AG08395 (cell line): ENCODE data around the gene CNIH2.
"Not testable (repeated sequence)": the region's sequence is repeated elsewhere in the genome, so short reads cannot be mapped to it uniquely, and the experiment has no call there.

ENCODE experiments used
- DNase-seq: peaks from one replicate; pipeline ENCODE4 v3.0.0; 2012; ENCODE audit warnings: mixed read lengths, low spot score

Gene CNIH2

DNA sequence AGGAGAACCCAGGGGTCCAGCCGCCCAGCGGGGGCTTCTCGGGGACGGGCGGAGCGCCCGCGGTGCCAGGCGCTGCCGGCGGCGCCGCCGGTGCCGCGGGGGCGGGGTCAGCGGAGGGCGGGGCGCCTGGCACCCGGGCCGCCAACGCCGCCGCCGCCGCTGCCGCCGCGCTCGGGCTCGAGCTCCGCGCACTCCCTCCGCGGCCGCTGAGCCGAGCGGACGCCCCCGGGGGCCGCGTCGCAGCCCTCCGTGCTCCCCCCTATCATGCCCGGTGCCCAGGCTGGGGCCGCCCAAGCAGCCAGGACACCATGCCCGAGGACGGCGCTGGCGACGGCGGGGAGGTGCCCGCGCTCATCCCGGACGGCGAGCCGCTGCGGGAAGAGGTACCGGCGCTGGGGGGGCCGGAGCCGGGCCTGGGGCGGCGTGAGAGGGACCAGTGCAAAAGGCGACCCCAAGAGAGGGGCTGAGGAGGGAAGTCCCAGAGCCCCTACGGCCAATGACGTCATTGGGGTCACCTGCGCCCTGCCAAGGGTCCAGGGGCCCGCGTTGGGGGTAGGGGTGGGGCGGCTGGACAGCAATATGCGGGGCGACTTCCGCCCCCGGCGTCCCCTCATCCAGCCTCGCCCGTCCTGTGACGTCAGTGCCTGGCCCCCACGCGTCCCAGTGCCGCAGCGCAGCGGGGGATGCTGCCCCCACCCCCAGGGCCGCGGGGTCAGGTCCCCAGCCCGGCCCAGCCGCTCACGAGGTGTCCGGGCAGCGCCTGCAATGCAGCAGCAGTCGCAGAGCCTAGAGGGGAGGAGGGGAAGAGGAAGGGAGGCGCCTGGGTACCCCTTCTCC, 13.9 kb downstream of the CNIH2 start, which contains the start of gene TMEM151A:
Gene TMEM151A (plus strand): TSS at position 189 of the 837 bp plus-strand sequence. CDS start 120 bp downstream, at position 309.
- DNase-seq = peak; percentile 19

DNA sequence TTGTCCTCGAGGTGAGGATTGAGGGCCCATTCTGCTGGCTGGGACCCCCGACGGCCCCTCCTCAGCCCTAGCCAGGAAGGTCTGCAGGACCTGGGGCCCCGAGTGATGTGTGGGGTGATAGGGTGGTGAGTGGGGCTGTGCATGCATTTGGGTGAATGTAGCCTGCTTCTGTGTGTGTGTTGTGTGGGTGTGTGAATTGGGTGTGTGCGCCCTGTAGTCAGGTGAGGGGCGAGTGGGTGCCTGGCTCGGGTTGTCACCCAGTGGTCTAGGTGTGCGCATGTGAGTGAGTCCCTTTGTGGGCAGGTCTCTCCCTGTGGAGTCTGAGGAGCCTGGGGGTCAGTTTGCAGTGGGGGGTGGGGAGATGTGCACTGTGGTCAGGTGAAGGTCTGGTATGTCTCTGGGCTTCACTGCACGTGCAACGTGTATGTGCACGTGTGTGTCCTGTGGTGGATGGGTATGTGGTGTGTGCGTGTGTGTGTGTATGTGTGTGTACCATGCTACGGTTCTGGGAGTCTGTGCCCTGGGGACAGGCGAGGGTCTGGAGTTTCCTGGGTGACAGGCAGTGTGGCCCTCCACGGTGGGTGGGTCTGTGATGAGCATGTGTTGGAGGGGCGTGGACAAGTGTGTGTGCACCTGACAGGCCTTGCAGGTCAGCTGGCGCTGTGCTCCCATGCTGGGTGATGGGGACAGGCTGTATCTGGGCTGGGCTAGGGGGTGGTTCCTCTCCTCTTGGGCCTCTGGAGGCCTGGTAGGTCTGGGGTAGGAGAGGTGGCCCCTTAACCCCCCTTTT, 14.8 kb downstream of the CNIH2 start:
- no peak for DNase-seq

DNA sequence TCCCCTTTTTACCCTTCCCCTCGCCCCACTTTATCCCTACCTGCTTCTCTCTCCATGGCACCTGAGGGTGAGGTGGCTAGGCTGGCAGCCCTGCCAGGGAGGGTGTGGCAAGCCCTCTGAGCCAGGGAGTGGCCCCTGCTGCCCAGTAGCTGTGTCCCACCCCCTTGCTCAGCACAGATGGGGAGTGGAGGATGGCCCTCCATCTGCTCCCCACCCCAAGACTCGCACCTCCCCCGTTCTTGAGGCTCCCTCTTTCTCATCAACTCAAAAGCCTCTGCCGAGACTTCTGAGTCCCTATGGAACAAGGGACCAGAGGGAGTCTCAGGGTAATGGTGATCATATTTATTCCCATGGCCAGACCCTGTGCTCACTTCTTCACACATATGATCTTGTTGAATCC, 15.4 kb downstream of the CNIH2 start:
- DNase-seq = no peak

DNA sequence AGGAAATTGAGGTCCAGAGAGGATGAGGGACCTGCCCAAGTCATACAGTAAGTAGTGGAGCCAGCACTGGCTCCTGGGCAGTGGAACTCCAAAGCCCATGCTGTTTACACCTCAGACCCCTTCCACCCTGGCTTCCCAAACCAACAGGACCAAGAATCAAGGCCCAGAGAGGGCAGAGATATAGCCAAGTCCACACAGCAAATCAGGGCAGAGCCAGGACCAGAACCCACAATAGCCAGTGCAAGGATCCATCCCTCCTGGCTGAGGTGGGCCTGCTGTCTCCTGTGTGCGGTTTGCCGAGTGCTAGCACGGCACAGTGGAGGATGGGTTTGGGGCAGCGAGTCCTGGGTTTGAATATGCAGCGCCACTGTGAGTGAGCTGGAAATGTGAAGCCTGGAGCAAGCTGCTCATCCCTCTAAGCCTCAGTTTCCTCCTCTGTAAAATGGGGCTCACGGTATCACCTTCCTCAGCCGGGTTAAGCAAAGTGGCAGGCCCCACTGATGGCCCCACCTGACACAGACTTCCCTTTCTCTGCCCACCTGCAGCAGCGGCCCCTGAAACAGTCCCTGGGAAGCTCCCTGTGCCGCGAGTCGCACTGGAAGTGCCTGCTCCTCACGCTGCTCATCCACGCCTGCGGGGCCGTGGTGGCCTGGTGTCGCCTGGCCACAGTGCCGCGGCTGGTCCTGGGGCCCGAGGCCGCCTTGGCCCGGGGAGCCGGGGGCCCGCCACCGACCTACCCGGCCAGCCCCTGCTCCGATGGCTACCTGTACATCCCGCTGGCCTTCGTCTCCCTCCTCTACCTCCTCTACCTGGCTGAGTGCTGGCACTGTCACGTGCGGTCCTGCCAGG, 16.0 kb downstream of the CNIH2 start:
- no peak for DNase-seq

DNA sequence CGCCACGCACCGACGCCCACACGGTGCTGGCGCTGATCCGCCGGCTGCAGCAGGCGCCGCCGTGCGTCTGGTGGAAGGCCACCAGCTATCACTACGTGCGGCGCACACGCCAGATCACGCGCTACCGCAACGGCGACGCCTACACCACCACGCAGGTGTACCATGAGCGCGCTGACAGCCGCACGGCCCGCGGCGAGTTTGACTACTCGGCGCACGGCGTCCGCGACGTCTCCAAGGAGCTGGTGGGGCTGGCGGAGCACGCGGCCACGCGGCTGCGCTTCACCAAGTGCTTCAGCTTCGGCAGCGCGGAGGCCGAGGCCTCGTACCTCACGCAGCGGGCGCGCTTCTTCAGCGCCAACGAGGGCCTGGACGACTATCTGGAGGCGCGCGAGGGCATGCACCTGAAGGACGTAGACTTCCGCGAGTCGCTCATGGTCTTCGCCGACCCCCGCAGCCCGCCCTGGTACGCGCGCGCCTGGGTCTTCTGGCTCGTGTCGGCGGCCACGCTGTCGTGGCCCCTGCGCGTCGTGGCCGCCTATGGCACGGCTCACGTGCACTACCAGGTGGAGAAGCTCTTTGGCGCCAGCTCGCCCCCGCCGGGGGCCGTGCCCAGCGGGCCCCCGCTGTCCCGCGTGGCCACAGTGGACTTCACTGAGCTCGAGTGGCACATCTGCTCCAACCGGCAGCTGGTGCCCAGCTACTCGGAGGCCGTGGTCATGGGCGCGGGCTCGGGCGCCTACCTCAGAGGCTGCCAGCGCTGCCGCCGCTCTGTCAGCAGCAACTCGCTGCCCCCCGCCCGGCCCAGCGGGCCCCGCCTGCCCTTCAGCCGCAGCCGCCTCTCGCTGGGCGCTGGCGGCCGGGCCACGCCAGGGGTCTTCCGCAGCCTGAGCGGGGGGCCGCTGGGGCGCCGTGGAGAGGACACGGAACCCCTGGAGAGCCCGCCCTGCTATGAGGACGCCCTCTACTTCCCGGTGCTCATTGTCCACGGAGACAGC, 16.9 kb downstream of the CNIH2 start:
- no peak for DNase-seq

DNA sequence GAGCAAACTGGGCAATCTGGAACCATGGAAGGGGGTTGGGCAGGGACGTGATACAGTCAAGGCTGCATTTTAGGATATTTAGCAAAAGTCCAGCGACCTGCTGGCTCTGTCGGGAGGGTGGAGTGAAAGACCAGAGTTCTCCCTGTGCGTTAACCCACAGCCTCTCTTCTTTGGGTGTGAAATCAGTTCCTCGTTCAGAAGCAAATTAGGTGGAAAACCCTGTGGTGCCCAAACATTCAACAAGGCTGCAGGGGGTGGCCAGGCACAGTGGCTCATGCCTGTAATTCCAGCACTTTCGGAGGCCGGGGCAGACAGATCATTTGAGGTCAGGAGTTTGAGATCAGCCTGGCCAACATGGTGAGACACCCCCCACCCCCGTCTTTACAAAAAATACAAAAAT, 19.6 kb downstream of the CNIH2 start:
- no peak for DNase-seq

DNA sequence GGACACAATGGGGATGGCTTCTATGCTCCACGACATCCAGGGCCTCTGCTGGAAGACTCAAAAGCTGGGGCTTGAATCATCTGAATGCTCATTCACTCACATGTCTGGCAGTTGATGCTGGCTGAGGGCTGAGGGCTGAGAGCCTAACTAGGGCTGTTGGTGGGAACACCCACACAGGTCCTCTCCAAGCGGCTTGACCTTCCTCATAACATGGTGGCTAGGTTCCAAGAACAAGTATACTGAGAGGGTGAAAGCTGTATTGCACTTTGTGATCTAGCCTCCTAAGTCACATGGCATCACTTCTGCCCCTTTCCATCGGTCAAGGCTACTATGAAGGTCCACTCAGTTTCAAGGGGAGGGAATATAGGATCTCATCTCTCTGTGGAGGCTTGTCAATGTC, 21.2 kb downstream of the CNIH2 start:
- no peak for DNase-seq

DNA sequence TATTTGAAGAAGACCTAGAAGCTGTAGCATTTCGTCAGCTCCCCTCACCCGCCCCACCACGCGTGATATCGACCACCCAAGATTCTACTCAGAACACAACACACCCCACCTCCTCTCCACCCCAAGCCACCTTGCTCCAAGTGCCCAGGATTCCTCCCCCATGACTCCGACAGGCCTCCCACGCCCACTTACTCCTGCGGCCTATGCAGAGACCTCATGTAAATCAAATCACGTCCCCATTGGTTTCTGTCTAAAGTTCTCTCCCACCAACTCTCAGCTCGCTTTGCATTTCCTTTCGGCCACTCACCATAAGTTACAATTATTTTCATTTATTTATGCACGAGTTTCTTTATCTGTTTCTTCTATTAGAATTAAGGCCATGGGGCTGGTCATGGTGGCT, 24.7 kb downstream of the CNIH2 start:
- DNase-seq = no peak

DNA sequence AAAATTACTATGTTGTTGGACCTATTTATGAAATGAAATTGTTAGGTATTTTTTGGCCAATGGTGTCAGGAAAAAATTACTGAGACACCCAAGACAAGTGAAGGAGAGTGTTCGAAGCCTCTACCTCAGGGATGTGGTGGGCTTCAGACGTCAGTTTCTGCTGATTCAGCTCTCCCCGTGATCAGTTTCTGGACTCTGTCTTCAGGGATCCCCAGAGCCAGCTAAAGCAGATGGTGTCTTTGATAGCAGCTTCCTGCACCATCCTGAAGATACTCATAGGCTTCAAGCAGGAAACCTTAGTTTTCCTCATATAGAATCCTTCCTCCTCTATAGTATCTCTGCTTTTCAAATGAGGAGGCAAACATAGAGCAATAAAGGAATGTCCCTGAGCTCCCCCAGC, 31.5 kb downstream of the CNIH2 start:
- DNase-seq = no peak

DNA sequence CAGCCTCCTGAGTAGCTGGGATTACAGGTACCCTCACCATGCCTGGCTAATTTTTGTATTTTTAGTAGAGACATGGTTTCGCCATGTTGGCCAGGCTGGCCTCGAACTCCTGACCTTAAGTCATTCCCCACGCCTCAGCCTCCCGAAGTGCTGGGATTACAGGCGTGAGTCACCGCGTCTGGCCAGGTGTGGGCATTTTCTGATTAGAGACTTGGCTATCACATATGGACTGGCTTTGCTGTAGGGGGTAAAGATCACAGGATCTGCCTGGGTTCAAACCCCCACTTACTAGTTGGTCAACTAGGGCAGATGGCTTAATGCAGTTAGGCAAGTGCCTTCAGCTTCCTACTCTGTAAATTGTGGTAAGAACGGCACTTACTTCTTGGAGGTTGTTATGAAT, 32.3 kb downstream of the CNIH2 start:
- DNase-seq = no peak

DNA sequence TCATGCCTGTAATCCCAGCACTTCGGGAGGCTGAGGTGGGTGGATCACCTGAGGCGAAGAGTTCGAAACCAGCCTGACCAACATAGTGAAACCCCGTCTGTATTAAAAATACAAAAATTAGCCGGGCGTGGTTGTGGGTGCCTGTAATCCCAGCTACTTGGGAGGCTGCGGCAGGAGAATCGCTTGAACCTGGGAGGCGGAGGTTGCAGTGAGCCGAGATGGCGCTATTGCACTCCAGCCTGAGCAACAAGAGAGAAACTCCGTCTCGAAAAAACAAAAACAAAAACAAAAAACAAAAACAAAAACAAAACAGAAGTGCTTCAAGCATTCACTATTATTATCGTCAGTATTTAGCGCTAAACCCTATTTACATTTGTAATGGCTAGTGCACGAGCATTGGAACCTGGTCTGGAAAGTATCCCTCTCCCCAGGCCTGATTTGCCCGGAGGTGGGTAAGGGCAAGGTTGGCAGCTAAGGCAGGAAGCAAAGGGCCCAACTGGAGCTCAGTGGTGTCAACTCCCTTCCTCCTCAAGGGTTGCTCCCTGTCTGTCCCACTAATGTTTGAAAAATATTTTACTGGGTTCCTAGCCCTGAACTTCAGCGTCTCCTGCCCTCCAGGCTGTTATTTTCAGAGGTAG, 32.9 kb downstream of the CNIH2 start:
- not testable (repeated sequence) for DNase-seq

DNA sequence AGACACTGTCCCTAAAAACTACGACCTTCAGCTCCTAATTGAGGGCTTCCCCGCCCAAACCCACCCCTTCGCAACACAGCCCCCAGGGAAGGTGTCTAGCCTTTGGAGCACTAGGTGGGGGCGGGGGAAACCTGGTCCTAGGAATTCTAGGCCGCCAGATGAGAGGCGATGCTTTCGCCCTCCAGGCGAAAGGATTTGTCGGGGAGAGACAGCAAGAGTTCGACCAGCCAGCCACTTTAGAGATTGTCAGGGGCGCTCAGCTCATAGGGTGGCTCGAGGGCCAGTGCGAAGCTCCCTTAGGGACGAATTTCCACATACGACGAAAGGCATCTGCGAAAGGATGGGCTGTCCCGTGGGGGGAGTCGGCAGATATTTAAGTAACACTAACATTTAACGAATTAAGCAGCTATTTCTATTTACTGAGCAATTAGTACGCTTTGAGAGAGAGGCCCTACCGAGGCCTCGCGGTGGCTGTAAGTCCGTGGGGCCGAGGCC, 33.5 kb downstream of the CNIH2 start:
- no peak for DNase-seq

DNA sequence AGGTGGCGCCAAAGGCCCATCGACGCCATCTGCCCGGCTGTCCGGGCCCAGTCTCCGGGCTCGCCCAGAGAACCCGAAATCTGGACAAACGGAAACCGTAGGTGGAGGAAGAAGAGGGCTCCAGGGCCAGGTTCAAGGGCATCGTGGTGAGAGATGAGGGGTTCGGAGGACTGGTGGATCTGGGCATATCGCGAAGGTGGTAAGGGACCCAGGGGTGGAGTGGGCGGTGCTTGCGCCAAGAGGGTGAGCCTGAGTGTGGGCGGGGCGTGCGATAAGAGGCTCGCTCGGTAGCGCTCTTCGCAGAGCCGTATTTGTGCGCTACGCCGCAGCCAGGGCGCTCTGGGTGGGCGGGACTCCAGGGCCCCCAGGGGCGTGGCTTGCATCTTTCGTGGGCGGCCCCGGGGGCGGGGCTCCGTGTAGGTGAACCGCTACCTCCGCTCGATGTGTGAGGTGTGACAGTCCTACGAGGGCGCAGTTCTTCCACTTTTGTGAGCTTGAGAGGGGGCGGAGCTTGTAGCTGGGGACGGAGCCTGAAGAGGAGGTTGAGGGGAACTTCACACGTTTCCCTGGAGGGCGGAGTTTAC, 34.1 kb downstream of the CNIH2 start:
- DNase-seq = peak; percentile 85

DNA sequence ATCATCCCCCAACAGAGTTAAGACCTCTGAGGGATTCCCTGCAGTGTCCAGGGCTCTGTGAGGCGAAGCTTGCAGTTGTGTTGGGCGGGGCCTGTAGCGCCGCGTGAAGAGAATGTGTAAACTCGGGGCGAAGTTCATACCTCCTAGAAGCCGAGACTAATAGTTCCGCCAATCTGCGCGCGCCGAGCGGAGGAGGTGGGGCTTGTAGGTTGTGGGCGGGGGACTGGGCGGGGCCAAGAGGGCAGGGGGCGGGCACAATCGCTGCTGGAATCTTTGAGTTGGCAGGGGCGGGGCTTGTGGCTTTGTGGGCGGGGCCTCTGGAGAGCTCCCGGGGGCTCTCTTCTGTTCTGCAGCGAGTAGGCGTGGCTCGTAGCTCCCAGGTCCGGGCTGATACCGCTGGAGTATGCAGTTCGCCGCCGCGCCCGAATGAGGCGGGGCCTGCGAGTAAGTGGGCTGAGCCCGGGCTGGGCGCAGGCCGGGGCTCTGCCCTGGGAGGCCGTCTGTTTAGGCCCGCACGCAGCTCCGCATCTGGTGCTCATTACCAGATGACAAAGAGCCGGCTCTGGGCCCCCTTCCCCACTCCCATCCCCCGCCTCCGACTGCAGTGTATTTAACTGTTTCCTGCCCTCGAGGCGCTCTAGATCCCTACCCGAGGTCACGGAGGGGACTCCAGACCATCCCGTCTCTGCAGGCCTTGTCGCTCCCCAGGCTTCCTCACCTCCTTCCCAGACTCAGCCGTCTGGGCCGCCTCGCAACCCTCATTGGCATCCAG, 34.8 kb downstream of the CNIH2 start:
- peak; percentile 98 for DNase-seq

DNA sequence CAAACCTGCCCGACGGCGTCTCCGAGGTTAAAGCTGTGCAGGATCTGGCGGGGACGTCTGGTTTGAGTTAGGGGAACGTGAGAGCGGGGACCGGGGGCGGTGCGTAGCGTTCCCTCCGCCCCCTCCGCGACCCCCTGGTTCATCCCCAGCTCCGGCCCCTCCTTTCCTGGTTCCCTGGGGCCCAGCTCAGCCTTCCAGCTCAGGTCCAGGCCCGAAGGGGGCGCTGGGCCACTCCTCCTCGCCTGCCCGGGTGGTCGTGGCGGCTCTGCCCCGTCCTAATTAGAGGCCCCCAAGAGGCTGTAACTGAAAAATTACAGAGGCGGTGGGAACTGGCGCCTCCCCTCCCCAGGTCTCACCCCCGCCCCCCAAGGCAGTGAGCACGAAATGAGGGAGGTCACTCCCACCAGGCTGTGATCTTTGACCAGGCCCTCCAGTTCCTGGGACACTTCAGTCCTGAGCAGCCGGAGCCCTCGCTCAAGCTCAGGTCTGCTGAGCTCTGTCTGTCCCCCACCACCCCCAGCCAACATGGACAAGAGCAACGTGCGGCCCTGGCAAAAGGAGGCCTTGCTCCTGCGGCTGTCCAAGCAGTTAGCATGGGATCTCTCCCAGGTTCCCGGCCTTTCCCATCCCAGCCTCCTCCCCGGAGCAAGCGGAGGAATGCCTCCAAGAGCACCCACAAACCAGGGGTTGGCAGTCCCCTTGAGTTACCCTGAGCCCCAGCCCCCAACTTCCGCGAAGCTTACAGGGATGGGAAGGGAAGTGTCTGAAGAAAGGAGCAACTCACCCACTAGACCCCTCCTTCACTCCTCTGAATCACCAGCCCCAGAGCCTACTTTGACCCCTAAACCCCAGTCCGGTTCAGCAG, 35.6 kb downstream of the CNIH2 start:
- DNase-seq = no peak

DNA sequence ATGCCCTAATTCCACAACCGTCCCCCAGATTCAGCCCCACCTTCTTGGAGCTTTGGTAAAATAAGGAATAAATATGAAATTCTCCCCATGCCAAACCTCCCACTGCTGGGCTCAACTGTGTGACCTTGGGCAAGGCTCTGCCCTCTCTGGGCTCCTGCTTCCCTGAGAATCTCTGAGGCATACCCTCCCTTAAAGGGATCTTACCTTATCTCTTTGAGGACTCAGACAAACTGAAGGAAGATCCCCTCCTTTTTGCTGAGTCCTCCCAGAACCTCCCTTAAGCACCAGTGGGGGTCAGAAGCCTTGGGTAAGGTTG, 36.2 kb downstream of the CNIH2 start:
- DNase-seq = no peak

DNA sequence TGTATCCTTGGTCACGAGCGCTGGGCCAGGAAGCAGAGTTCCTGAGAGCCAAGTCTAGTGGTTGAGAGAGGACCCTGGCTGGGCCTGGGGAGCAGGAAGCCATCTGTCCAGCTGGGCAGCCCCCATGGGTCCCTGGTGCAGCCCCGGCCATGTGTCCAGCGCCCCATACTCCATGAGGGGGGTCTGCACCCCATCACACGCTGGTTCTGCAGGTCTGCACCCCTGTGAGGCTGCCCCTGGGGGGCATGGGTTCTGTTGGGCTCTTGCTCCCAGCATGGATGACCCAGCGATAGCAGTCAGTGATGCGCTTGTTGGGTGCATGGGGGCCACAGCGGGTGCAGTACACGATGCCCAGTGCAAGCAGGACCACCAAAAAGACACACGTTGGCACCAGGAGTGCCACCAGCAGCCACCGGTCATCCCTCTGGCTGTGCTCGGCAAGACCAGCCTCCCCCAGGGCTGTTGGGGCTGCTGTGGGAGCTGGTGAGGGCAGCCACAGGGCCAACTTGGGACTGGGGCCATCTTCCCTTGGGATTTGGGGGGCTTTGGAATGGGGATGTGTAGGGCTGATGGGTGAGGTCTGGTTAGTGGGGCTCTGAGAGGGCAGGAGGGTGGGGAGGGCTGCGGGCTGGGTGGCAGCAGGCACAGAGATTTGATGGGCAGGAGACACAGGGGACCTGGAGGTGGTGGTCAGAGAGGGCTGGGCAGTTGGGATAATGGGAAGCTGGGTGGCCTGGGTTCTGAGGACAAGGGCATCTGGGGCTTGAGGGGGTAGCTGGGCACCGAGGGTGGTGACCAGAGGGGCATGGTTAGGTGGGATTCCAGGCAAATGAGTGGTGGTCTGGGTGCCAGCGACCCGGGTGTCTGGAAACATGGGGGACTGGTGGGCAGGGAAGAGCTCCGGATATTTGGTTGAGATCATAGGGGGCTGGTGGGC, 36.9 kb downstream of the CNIH2 start:
- no peak for DNase-seq
